IMR-90 (cell line): Measurements from ENCODE around the gene IGF1R. TPM values are rescaled to one million over a fixed set of nuclear protein-coding genes. Genes with fewer than 3 reads are reported as not detected.

ENCODE experiments used
- ATAC-seq: fragments of 200-7000 bp; cut with Tn5 transposase; 2 replicates; pipeline ENCODE4 v1.9.1; 2020; ENCODE audit warnings: low read depth, mild to moderate bottlenecking, moderate library complexity
- BruUV-seq: library from RNA; stranded (reverse); fragments of 400-500 nt; replicated peaks from 2 replicates; lab custom pipeline; 2021; lab: Mats Ljungman, UMichigan
- CTCF ChIA-PET: fragments of 300-600 bp; formaldehyde crosslinking; extraction: SDS; loops from one replicate; lab custom pipeline; 2021; ENCODE audit warnings: antibody characterized with exemption; lab: Yijun Ruan, JAX
- POLR2A ChIA-PET: fragments of 300-600 bp; sonication (Branson Sonifier 250); formaldehyde crosslinking; loops from one replicate; lab custom pipeline; 2022; ENCODE audit warnings: antibody characterized with exemption; ENCODE audit not compliant: unreplicated experiment; lab: Charles Lee
- DNase-seq: peaks from one replicate; pipeline ENCODE4 v3.0.0; 2013
- H2AFZ ChIP-seq: replicated peaks from 2 replicates; pipeline ENCODE3; 2013; ENCODE audit warnings: low read length, mild to moderate bottlenecking; ENCODE audit not compliant: poor library complexity
- H2AK5ac ChIP-seq: 2 replicates; pipeline ENCODE4 v1.6.1; 2013; ENCODE audit warnings: low read depth, low read length, inconsistent platforms
- H2AK9ac ChIP-seq: replicated peaks from 2 replicates; pipeline ENCODE3; 2013; ENCODE audit warnings: mild to moderate bottlenecking, low read depth, low read length, moderate library complexity; ENCODE audit not compliant: poor library complexity
- H2BK120ac ChIP-seq: 2 replicates; pipeline ENCODE4 v1.6.1; 2013; ENCODE audit warnings: low read depth, low read length, inconsistent platforms
- H2BK15ac ChIP-seq: 3 replicates; pipeline ENCODE4 v1.6.1; 2013; ENCODE audit warnings: low read depth, low read length, inconsistent platforms
- H2BK20ac ChIP-seq: 2 replicates; pipeline ENCODE4 v1.6.1; 2013; ENCODE audit warnings: low read depth, mild to moderate bottlenecking, inconsistent platforms, low read length, moderate library complexity
- H2BK5ac ChIP-seq: 2 replicates; pipeline ENCODE4 v1.6.1; 2013; ENCODE audit warnings: mild to moderate bottlenecking, low read depth, low read length, inconsistent platforms; ENCODE audit not compliant: poor library complexity, severe bottlenecking
- H3K14ac ChIP-seq: replicated peaks from 2 replicates; pipeline ENCODE4 v1.6.1; 2013; ENCODE audit warnings: low read depth, low read length, inconsistent platforms
- H3K18ac ChIP-seq: 2 replicates; pipeline ENCODE4 v1.6.1; 2013; ENCODE audit warnings: low read depth, low read length, control low read depth
- H3K23ac ChIP-seq: 2 replicates; pipeline ENCODE4 v1.6.1; 2013; ENCODE audit warnings: low read depth, low read length, inconsistent platforms
- H3K27ac ChIP-seq: 2 replicates; pipeline ENCODE4 v1.5.1; 2013; ENCODE audit warnings: mild to moderate bottlenecking, control low read depth, low read length; ENCODE audit not compliant: insufficient read depth
- H3K27me3 ChIP-seq: 2 replicates; pipeline ENCODE4 v1.6.1; 2013; ENCODE audit warnings: low read length; ENCODE audit not compliant: control insufficient read depth, insufficient read depth
- H3K36me3 ChIP-seq: 2 replicates; pipeline ENCODE4 v1.6.1; 2013; ENCODE audit warnings: low read length, mixed read lengths; ENCODE audit not compliant: control insufficient read depth, insufficient read depth
- H3K4ac ChIP-seq: 2 replicates; pipeline ENCODE4 v1.6.1; 2013; ENCODE audit warnings: low read depth, low read length, inconsistent platforms
- H3K4me1 ChIP-seq: 2 replicates; pipeline ENCODE4 v1.6.1; 2013; ENCODE audit warnings: low read length, mixed read lengths; ENCODE audit not compliant: control insufficient read depth, insufficient read depth
- H3K4me2 ChIP-seq: 2 replicates; pipeline ENCODE4 v1.6.1; 2013; ENCODE audit warnings: low read depth, mild to moderate bottlenecking, control low read depth, low read length, moderate library complexity
- H3K4me3 ChIP-seq: 2 replicates; pipeline ENCODE4 v1.5.1; 2013; ENCODE audit warnings: low read depth, mild to moderate bottlenecking, control low read depth, low read length, moderate library complexity; ENCODE audit not compliant: insufficient read depth
- H3K56ac ChIP-seq: 2 replicates; pipeline ENCODE4 v1.6.1; 2013; ENCODE audit warnings: low read length, inconsistent platforms; ENCODE audit not compliant: insufficient read depth; ENCODE audit errors: extremely low read depth
- H3K79me1 ChIP-seq, 2 experiments: 2 replicates each; pipeline ENCODE4 v1.6.1; 2013; ENCODE audit warnings: low read length in 2 of 2, inconsistent platforms in 1 of 2, low read depth in 1 of 2
- H3K9ac ChIP-seq: 2 replicates; pipeline ENCODE4 v1.6.1; 2013; ENCODE audit warnings: low read depth, low read length, control low read depth
- H3K9me1 ChIP-seq: 2 replicates; pipeline ENCODE4 v1.6.1; 2013; ENCODE audit warnings: low read length, inconsistent platforms; ENCODE audit not compliant: insufficient read depth
- H3K9me3 ChIP-seq: 2 replicates; pipeline ENCODE4 v1.6.1; 2013; ENCODE audit warnings: low read length; ENCODE audit not compliant: control insufficient read depth, insufficient read depth
- H4K20me1 ChIP-seq: 2 replicates; pipeline ENCODE4 v1.6.1; 2013; ENCODE audit warnings: low read length, inconsistent platforms; ENCODE audit not compliant: insufficient read depth
- H4K5ac ChIP-seq: 2 replicates; pipeline ENCODE4 v1.6.1; 2013; ENCODE audit warnings: mild to moderate bottlenecking, low read depth, low read length, control low read depth
- H4K8ac ChIP-seq, 2 experiments: 2 replicates each; pipeline ENCODE4 v1.6.1; 2013; ENCODE audit warnings: low read depth in 2 of 2, low read length in 2 of 2, control low read depth in 1 of 2, inconsistent platforms in 1 of 2
- H4K91ac ChIP-seq: 2 replicates; pipeline ENCODE4 v1.6.1; 2013; ENCODE audit warnings: low read depth, low read length, inconsistent platforms; ENCODE audit not compliant: insufficient read depth
- BHLHE40 ChIP-seq: fragments of 150-350 bp; IDR thresholded peaks from 2 replicates; pipeline ENCODE4 v1.6.1; 2016; ENCODE audit warnings: mild to moderate bottlenecking, low read depth, low read length
- CEBPB ChIP-seq: IDR thresholded peaks from 2 replicates; pipeline ENCODE4 v1.6.1; 2012; ENCODE audit warnings: low read depth, low read length, improper control_type of control experiment
- CHD1 ChIP-seq: IDR thresholded peaks from 2 replicates; pipeline ENCODE4 v1.6.1; 2012; ENCODE audit warnings: low read depth, low read length, improper control_type of control experiment
- CTCF ChIP-seq: conservative IDR thresholded peaks from 2 replicates; pipeline ENCODE4 v1.5.1; 2012; ENCODE audit warnings: mild to moderate bottlenecking, low read depth, low read length, improper control_type of control experiment
- FOS ChIP-seq: fragments of 150-350 bp; IDR thresholded peaks from 2 replicates; pipeline ENCODE4 v1.6.1; 2016; ENCODE audit warnings: low read depth, low read length
- MAFK ChIP-seq: IDR thresholded peaks from 2 replicates; pipeline ENCODE4 v1.6.1; 2012; ENCODE audit warnings: low read depth, low read length, improper control_type of control experiment
- MAZ ChIP-seq: IDR thresholded peaks from 2 replicates; pipeline ENCODE4 v1.6.1; 2012; ENCODE audit warnings: low read depth, mild to moderate bottlenecking, low read length, improper control_type of control experiment, moderate library complexity, borderline replicate concordance
- MXI1 ChIP-seq: IDR thresholded peaks from 2 replicates; pipeline ENCODE4 v1.6.1; 2012; ENCODE audit warnings: low read depth, mild to moderate bottlenecking, low read length, moderate library complexity, borderline replicate concordance
- NFE2L2 ChIP-seq: fragments of 150-350 bp; IDR thresholded peaks from 2 replicates; pipeline ENCODE4 v1.6.1; 2016; ENCODE audit warnings: low read depth, mild to moderate bottlenecking, low read length
- POLR2A ChIP-seq: IDR thresholded peaks from 2 replicates; pipeline ENCODE4 v1.6.1; 2012; ENCODE audit warnings: mild to moderate bottlenecking, low read depth, low read length
- RAD21 ChIP-seq: IDR thresholded peaks from 2 replicates; pipeline ENCODE4 v1.6.1; 2012; ENCODE audit warnings: low read length, improper control_type of control experiment
- RCOR1 ChIP-seq: IDR thresholded peaks from 2 replicates; pipeline ENCODE4 v1.6.1; 2012; ENCODE audit warnings: mild to moderate bottlenecking, low read length, improper control_type of control experiment; ENCODE audit not compliant: insufficient replicate concordance
- RFX5 ChIP-seq: IDR thresholded peaks from 2 replicates; pipeline ENCODE4 v1.8.0; 2012; ENCODE audit warnings: low read depth, mild to moderate bottlenecking, low read length, moderate library complexity
- SMC3 ChIP-seq: fragments of 150-350 bp; IDR thresholded peaks from 2 replicates; pipeline ENCODE4 v1.6.1; 2016; ENCODE audit warnings: low read depth, mild to moderate bottlenecking, antibody characterized with exemption, low read length, moderate library complexity
- WGBS, 2 experiments: methylation state at CpG; one replicate each; pipeline versions ENCODE4 v1.1.5 to v1.1.7; 2013; ENCODE audit warnings: missing lambda C conversion rate in 2 of 2; ENCODE audit not compliant: insufficient read length in 1 of 2; ENCODE audit errors: extremely low coverage in 2 of 2; 5-methylcytosine and 5-hydroxymethylcytosine counted together
- dilution Hi-C: fragments of 300-500 bp; cut with HindIII; formaldehyde crosslinking; loops from one replicate; pipeline ENCODE4 v1.14.3; 2018; ENCODE audit warnings: low sequenced_read_pairs; ENCODE audit not compliant: unreplicated experiment
- in situ Hi-C: fragments of 300-500 bp; cut with MboI; formaldehyde crosslinking; loops from 3 replicates; pipeline ENCODE4 v1.14.3; 2019; ENCODE audit warnings: low sequenced_read_pairs, inconsistent platforms, mixed read lengths
- intact Hi-C: fragments of 100-400 bp; cut with micrococcal nuclease; formaldehyde crosslinking; loops from 2 replicates; pipeline ENCODE4 v1.10.0; 2022
- polyA plus RNA-seq, 3 experiments: library from polyadenylated mRNA; depleted of rRNA; stranded (reverse); fragments of >200 nt; gene quantifications; 2 replicates each; pipeline ENCODE4 v1.2.3, GENCODE V29; 2012; ENCODE audit warnings: low replicate concordance in 1 of 3
- total RNA-seq: library from RNA; depleted of rRNA; stranded (reverse); fragments of >200 nt; gene quantifications from 2 replicates; pipeline ENCODE4 v1.2.3, GENCODE V29; 2012
- TF ChIP-seq, protein P1 (sequence below): fragments of 150-350 bp; IDR thresholded peaks from 2 replicates; pipeline ENCODE4 v1.6.1; 2016; ENCODE audit warnings: low read depth, mild to moderate bottlenecking, low read length, moderate library complexity, borderline replicate concordance
- TF ChIP-seq, protein P2 (sequence below): fragments of 150-350 bp; IDR thresholded peaks from 2 replicates; pipeline ENCODE4 v1.6.1; 2017; ENCODE audit warnings: mild to moderate bottlenecking, antibody characterized with exemption, low read length, low read depth

The IGF1R gene
- total and polyA plus RNA-seq, 2 of the 4 experiments (the other 2 are of a cell fraction) = 24.0 to 24.9 TPM

GRCh38 chr15:98743177-98743576 lies 94.8 kb downstream of the IGF1R start:
- Histone ChIP-seq H2AFZ (no peak overlapping the region), H3K36me3 (no peaks in the 10 kb centered on the region), H4K20me1 (peaks cover 97% of the 10 kb centered on the region), H2BK20ac (no peak overlapping the region), H3K79me1 (peaks cover 26 to 93% of the 10 kb centered on the region in 2 experiments), H3K4ac (no peak overlapping the region), H3K56ac (no peak overlapping the region), H3K27me3 (no peaks in the 10 kb centered on the region), H3K4me3 (no peak overlapping the region), H2AK9ac (no peak overlapping the region), H2AK5ac (no peak overlapping the region), H3K14ac (no peak overlapping the region), H2BK5ac (no peak overlapping the region), H3K9me1 (peaks cover 29% of the 10 kb centered on the region), H2BK15ac (no peak overlapping the region), H3K18ac (no peak overlapping the region), H4K5ac (no peak overlapping the region), H4K91ac (no peak overlapping the region), H2BK120ac (no peak overlapping the region), H4K8ac (no peak overlapping the region), H3K23ac (no peak overlapping the region), H3K9ac (no peak overlapping the region), H3K9me3 (no peaks in the 10 kb centered on the region), H3K27ac (no peak overlapping the region), H3K4me2 (no peak overlapping the region), H3K4me1 (peaks cover 17% of the 10 kb centered on the region)
- intact Hi-C loops = no loop called here
- no TSS peak for BruUV-seq
- TF ChIP-seq RAD21 (no peak), NFE2L2 (no peak), POLR2A (no peak), RCOR1 (no peak), MXI1 (no peak), MAFK (no peak), CTCF (no peak), CEBPB (no peak), MAZ (no peak), CHD1 (no peak), SMC3 (no peak), RFX5 (no peak), FOS (no peak), BHLHE40 (no peak)
- TF ChIP-seq, protein P1, sequence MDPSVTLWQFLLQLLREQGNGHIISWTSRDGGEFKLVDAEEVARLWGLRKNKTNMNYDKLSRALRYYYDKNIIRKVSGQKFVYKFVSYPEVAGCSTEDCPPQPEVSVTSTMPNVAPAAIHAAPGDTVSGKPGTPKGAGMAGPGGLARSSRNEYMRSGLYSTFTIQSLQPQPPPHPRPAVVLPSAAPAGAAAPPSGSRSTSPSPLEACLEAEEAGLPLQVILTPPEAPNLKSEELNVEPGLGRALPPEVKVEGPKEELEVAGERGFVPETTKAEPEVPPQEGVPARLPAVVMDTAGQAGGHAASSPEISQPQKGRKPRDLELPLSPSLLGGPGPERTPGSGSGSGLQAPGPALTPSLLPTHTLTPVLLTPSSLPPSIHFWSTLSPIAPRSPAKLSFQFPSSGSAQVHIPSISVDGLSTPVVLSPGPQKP = no peak
- TF ChIP-seq, protein P2, sequence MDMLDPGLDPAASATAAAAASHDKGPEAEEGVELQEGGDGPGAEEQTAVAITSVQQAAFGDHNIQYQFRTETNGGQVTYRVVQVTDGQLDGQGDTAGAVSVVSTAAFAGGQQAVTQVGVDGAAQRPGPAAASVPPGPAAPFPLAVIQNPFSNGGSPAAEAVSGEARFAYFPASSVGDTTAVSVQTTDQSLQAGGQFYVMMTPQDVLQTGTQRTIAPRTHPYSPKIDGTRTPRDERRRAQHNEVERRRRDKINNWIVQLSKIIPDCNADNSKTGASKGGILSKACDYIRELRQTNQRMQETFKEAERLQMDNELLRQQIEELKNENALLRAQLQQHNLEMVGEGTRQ = no peak
- ChIA-PET CTCF (no interaction called here), POLR2A (no interaction called here)
- dilution Hi-C loops = no loop called here
- ATAC-seq = no peak
- in situ Hi-C loops = no loop called here
- DNase-seq = no peak
- WGBS, 2 experiments = no CpG with 5 or more reads among the region's 6 CpGs
